Activated T-cell treated with anti-CD3 and anti-CD28 coated beads, Interleukin-2, amount 50 U/mL, for 48 hours (primary cell): ENCODE measurements around the gene MIS18A.

Source experiments
- DNase-seq, 2 experiments: peaks; one replicate each; pipeline ENCODE4 v3.0.0-alpha.2; 2020

The MIS18A gene

GRCh38 chr21:32249511-32250280, 29.2 kb downstream of the MIS18A start:
- DNase-seq, result no peak

DNA sequence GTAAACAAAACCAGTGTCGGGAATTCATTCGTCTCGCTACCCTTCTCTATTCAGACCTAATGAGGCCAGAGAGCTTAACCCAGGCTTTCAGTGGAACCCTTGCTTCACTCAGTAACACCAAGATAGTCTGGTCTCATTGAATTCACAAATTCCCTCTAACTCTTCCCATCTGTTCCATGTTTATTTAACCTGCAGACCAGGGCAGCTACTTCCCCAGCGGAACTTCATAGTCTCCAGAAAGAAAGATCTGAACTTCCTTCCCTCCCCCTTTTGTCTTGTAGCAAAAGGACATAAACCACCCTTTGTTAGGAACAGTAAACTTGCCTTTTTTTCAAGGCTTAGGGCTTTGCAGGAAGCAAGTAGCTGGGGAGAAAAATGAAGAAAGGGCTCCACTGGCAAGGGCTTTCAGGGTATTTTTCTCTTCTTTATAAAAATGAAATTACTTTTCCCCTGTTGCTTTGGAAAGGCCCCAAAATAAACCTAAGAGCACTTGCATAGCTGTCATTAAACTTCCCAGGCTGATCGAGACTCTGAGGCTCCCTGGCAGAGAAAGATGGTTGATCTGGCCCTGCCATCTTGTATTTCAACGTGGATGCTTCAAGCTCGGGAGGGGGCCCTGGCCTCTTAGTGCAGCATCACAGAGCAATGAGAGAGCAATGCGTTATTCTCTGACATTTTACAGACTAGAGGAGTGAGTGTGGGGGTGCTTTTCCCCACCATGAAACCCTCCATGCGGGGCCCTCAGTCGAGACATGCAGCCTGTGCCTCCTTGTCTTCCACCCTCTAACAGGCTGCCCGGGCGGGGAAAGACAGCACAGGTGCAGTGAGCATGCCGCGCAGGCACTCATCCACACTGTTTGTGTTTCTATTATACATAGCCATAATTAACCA, 30.0 kb downstream of the MIS18A start:
- DNase-seq, result no peak

- DNase-seq, result no peak
These were observed 32.2 kb downstream of the MIS18A start for GRCh38 chr21:32246571-32247140.

GRCh38 chr21:32245971-32246370, 32.9 kb downstream of the MIS18A start:
- no peak for DNase-seq

DNA sequence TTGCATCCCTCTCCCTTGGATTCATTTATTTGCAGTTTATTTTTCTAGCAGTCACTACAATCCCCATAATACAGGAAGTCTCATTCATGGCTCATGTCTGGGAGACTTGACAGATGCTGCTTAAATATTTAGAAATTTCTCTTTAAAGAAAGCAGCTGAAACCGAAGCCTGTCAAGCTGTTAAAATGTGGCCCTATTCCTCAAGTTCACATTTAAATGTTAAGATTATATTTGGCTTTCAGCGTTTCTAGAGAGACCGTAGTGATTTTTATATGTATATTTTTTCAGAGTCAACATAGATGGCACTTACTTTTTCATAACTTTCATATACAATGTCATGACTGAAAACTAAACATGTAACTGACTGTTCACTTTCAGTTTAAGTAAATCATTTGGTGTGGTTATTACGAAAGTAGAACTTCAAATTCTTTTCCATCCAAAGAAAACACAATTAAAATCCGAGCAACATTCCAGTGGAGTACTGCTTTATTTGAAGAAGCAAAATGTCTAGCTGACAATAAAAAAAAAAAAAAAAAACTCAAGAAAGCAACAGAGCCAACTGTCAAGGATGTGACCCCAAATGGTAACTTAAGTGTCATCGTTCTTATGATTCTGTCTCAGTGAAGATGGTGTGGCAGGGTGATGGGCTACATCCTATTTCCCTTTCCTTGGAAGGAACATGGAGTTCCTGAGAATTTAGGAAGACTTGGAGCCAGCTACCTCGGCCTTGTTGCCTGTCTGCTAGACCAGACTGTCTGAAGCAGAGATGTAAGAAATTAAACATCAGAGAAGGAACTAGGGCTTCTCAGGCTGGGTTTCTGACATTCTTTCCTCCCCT, 37.8 kb downstream of the MIS18A start:
- no peak for DNase-seq

DNA sequence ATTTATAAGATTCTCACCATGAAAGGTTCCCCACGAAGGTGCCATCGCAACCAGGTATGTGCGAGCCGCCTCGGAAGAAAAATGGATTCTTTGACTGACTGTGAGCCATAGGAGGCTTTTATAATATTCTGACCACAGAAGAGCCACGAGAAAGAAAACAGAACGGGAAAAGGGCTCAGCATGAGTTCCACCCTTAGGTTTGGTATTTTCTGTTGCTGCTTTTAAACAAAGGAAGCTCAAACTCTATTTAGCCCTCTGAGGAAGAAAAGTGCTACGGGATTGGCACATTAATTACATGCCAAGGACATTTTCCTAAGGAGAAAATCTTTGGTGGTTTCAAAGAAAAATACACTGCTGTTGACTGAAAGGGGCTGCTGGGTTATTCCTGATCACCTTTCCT, 39.3 kb downstream of the MIS18A start:
- no peak for DNase-seq

DNA sequence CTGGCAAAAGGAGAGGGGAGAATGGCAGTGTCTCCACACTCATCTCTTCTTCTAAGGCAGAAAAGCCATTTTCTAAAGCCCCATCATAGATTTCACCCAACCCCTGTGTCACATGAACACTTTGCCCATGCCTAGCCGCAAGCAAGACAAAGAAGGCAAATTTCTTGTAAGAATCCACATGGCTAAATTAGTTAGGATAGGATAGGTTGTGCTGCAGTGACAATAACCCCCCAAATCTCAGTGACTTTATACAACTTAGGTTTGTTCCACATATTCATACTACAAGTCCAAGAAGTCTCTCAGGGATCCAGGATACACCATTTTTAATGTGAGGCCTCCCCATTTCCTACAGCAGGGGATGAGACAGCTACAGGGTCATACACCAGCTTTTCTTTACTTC, 40.8 kb downstream of the MIS18A start:
- DNase-seq, result no peak

DNA sequence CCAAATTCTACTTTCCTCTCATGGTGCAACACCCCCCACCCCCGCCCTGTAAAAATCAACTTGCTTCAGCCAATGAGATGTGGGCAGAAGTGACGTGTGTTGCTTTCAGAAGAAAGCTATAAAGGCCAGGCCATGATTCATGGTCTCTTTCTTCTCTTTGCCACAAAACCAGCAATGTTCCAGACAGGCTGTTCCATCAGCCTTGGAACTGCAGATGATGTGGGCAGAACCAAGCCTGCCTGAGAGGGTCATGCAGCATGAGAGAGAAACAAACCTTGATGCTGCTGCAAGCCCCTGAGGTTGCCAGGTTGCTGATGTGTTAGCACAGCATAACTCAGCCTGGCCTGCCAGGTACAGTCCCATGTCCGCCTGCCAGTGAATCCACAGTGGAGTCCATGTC, 41.8 kb downstream of the MIS18A start:
- no peak for DNase-seq

- DNase-seq, result no peak
These were observed 45.0 kb downstream of the MIS18A start for GRCh38 chr21:32233722-32234301.

GRCh38 chr21:32233055-32233546, 45.7 kb downstream of the MIS18A start:
- no peak for DNase-seq

GRCh38 chr21:32226444-32226843, 52.4 kb downstream of the MIS18A start:
- DNase-seq, result no peak
